Neuron (in vitro differentiated cells): ENCODE data around the gene RGS8.

Source experiments
- H2AFZ ChIP-seq: one replicate; pipeline ENCODE4 v1.6.1; 2013; ENCODE audit warnings: low read depth, mild to moderate bottlenecking, inconsistent platforms, low read length, moderate library complexity
- H3K27me3 ChIP-seq: one replicate; pipeline ENCODE4 v1.6.1; 2013; ENCODE audit warnings: low read length; ENCODE audit not compliant: insufficient read depth
- H3K36me3 ChIP-seq: one replicate; pipeline ENCODE4 v1.6.1; 2013; ENCODE audit warnings: low read length; ENCODE audit not compliant: insufficient read depth
- H3K4me1 ChIP-seq: one replicate; pipeline ENCODE4 v1.6.1; 2013; ENCODE audit warnings: low read length; ENCODE audit not compliant: insufficient read depth
- H3K4me3 ChIP-seq: 2 replicates; pipeline ENCODE4 v1.5.1; 2013; ENCODE audit warnings: mild to moderate bottlenecking, low read length, moderate library complexity
- H3K9me3 ChIP-seq: one replicate; pipeline ENCODE4 v1.6.1; 2013; ENCODE audit warnings: low read length

The RGS8 gene

DNA sequence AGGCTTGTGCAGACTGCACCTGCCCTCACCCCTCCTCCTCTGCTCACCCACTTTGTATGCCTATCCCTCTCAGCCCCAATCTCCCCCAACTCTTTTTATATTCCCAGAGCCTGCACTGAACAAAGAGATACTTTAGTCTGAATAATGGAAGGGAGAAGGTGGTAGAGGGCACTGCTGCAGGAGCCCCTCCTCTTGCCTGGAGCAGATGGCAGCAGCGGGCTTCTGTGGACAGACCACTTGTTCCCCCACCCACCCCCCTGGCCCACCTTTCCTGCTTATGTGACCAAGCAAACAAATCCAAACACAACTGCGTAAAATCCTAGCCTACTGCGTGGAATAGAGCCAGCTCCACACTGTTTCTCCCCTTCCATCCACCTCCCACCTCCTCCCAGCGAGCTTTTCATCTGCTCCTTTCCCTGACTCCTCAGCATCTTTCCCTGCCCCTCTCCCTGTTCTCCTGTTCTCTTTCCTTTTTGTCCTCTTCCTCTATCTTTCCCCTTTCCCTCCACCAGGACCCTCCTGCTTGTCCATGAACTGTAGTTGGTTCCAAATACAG is 27.5 kb downstream of the RGS8 start:
- Histone ChIP-seq H3K36me3 (no peaks in the 10 kb centered on the region), H2AFZ (no peak overlapping the region), H3K9me3 (no peaks in the 10 kb centered on the region), H3K4me3 (no peak overlapping the region), H3K27me3 (no peaks in the 10 kb centered on the region), H3K4me1 (peaks cover 16% of the 10 kb centered on the region)

GRCh38 chr1:182653986-182654385 is 30.4 kb downstream of the RGS8 start:
- Histone ChIP-seq H3K9me3 (no peaks in the 10 kb centered on the region), H3K4me1 (peaks cover 7% of the 10 kb centered on the region), H3K4me3 (no peak overlapping the region), H3K36me3 (no peaks in the 10 kb centered on the region), H2AFZ (no peak overlapping the region), H3K27me3 (no peaks in the 10 kb centered on the region)

GRCh38 chr1:182652933-182653332 is 31.5 kb downstream of the RGS8 start:
- peaks cover 7% of the 10 kb centered on the region for H3K4me1 ChIP-seq
- H2AFZ ChIP-seq = no peak overlapping the region
- H3K27me3 ChIP-seq = no peaks in the 10 kb centered on the region
- H3K4me3 ChIP-seq = no peak overlapping the region
- H3K36me3 ChIP-seq = no peaks in the 10 kb centered on the region
- H3K9me3 ChIP-seq = no peaks in the 10 kb centered on the region

DNA sequence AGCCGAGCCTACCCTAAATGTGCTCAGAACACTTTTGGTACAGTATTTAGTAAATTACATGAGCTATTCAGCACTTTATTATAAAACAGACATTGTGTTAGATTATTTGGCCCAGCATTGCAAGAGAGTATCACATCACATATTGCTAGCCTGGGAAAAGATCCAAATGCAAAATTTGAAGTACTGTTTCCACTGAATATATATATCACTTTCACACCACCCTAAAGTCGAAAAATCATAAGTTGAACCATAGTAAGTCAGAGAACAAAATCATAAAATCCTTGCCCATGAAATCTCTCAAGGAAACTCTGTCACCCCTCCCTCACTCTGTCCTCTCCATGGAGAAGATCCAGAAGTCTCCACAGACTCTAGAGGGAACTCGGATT is 33.1 kb downstream of the RGS8 start:
- Histone ChIP-seq H3K4me3 (no peak overlapping the region), H3K9me3 (no peaks in the 10 kb centered on the region), H3K4me1 (peaks cover 2% of the 10 kb centered on the region), H2AFZ (no peak overlapping the region), H3K36me3 (no peaks in the 10 kb centered on the region), H3K27me3 (no peaks in the 10 kb centered on the region)

DNA sequence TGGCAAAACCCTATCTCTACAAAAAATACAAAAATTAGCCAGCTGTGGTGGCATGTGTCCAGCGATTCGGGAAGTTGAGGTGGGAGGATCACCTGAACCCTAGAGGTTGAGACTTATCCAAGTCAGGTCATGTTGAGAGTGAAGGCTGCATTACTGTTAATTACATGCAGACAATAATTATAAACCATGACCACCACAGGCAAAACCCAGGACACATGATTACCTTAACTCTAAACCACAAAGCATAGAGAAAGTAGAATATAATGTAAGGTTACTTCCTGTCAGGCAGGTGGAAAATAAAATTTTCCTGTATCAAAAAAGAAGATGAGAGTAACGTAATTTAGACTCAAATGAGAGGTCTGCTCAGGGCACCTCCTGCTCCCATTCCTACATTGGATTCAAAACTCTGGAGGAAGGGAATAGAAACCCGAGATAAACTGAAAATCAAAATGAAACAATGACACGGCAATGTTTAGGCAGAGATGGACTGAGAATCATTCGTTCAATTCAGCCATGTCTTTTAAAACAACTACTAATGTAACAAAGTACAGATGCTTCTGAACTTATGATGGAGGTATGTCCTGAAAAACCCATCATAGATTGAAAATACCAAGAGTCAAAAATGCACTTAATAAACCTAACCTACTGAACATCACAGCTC is 33.6 kb downstream of the RGS8 start:
- no peak overlapping the region for H2AFZ ChIP-seq
- H3K9me3 ChIP-seq = no peaks in the 10 kb centered on the region
- no peak overlapping the region for H3K4me3 ChIP-seq
- no peaks in the 10 kb centered on the region for H3K36me3 ChIP-seq
- H3K4me1 ChIP-seq = no peaks in the 10 kb centered on the region
- no peaks in the 10 kb centered on the region for H3K27me3 ChIP-seq

DNA sequence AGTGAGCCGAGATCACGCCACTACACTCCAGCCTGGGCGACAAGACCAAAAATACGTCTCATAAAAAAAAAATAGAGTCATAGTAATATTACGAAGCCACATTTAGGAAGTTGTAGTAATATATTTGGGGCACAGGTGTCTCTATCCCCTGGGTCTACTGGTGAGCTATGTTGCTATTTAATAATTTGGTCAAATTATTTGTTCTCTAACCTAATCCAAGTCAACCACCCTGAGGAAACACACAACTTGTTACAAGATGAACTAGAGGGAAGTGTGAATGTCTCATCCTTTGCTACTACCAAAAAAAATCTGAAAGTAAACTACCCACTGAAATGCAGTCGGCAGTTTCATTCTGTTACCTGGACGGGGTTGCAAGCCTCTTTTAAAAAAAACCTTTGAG is 35.3 kb downstream of the RGS8 start:
- no peaks in the 10 kb centered on the region for H3K4me1 ChIP-seq
- H3K9me3 ChIP-seq = no peaks in the 10 kb centered on the region
- H3K27me3 ChIP-seq = no peaks in the 10 kb centered on the region
- no peak overlapping the region for H3K4me3 ChIP-seq
- H2AFZ ChIP-seq = no peak overlapping the region
- H3K36me3 ChIP-seq = no peaks in the 10 kb centered on the region

DNA sequence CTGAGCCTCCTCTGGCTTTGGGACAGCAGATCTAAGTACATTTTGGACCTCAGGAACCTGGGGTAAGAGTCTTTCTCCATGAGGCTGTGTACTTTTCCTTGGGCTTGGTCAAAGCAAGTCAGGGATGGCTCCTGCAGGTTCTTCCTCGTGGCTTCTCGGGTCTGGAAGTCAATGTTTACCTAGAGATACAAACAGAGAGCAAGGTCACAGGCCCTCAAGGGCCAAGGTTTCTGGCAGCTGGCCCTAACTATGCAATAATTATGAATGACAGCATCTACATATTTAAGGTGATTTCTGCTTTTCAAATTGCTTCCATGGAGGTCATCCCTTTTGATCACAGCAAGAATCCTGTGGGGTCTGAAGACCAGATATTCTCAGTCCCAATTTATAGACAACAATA is 37.6 kb downstream of the RGS8 start:
- no peak overlapping the region for H2AFZ ChIP-seq
- H3K36me3 ChIP-seq = no peaks in the 10 kb centered on the region
- no peaks in the 10 kb centered on the region for H3K4me1 ChIP-seq
- H3K9me3 ChIP-seq = peaks cover 2% of the 10 kb centered on the region
- no peak overlapping the region for H3K4me3 ChIP-seq
- H3K27me3 ChIP-seq = no peaks in the 10 kb centered on the region

DNA sequence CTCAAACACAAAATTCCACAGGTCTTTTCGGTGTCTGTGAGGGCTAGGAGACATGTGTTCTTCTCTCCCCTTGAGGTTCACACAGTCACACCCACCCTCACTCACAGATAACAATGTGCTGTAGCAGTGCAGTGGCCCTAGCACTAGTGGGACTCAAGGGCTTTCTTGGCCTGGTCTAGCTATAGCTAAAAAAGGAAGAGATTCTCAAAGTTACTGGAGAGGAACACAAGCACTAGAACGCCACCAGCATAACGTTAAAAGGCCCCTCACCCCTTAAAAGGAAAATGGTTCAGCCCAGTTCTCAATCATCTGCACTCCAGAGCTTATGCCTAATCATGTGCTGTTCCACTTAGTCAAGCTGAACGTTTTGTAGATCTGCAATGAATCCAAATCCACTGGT is 39.5 kb downstream of the RGS8 start:
- H3K27me3 ChIP-seq = no peaks in the 10 kb centered on the region
- no peaks in the 10 kb centered on the region for H3K36me3 ChIP-seq
- H2AFZ ChIP-seq = no peak overlapping the region
- no peak overlapping the region for H3K4me3 ChIP-seq
- no peaks in the 10 kb centered on the region for H3K4me1 ChIP-seq
- peaks cover 2% of the 10 kb centered on the region for H3K9me3 ChIP-seq

- Histone ChIP-seq H3K4me1 (no peaks in the 10 kb centered on the region), H2AFZ (no peak overlapping the region), H3K9me3 (peaks cover 2% of the 10 kb centered on the region), H3K4me3 (no peak overlapping the region), H3K27me3 (no peaks in the 10 kb centered on the region), H3K36me3 (no peaks in the 10 kb centered on the region)
Measured at GRCh38 chr1:182643699-182644098, 40.7 kb downstream of the RGS8 start.

GRCh38 chr1:182642461-182642860 is 41.9 kb downstream of the RGS8 start:
- no peaks in the 10 kb centered on the region for H3K36me3 ChIP-seq
- no peak overlapping the region for H3K4me3 ChIP-seq
- H3K27me3 ChIP-seq = no peaks in the 10 kb centered on the region
- H3K9me3 ChIP-seq = peaks cover 2% of the 10 kb centered on the region
- no peaks in the 10 kb centered on the region for H3K4me1 ChIP-seq
- H2AFZ ChIP-seq = no peak overlapping the region

- H2AFZ ChIP-seq = no peak overlapping the region
- H3K4me3 ChIP-seq = no peak overlapping the region
- peaks cover 2% of the 10 kb centered on the region for H3K9me3 ChIP-seq
- H3K27me3 ChIP-seq = no peaks in the 10 kb centered on the region
- no peaks in the 10 kb centered on the region for H3K4me1 ChIP-seq
- H3K36me3 ChIP-seq = no peaks in the 10 kb centered on the region
Measured at GRCh38 chr1:182641561-182641960, 42.8 kb downstream of the RGS8 start.

GRCh38 chr1:182639330-182639729 is 45.1 kb downstream of the RGS8 start:
- H3K9me3 ChIP-seq = peaks cover 2% of the 10 kb centered on the region
- no peak overlapping the region for H2AFZ ChIP-seq
- H3K36me3 ChIP-seq = no peaks in the 10 kb centered on the region
- peaks cover 10% of the 10 kb centered on the region for H3K4me1 ChIP-seq
- H3K4me3 ChIP-seq = no peak overlapping the region
- no peaks in the 10 kb centered on the region for H3K27me3 ChIP-seq

- Histone ChIP-seq H3K36me3 (no peaks in the 10 kb centered on the region), H3K4me3 (no peak overlapping the region), H3K9me3 (no peaks in the 10 kb centered on the region), H3K27me3 (no peaks in the 10 kb centered on the region), H3K4me1 (peaks cover 22% of the 10 kb centered on the region), H2AFZ (no peak overlapping the region)
Measured at GRCh38 chr1:182637769-182638168, 46.6 kb downstream of the RGS8 start.

DNA sequence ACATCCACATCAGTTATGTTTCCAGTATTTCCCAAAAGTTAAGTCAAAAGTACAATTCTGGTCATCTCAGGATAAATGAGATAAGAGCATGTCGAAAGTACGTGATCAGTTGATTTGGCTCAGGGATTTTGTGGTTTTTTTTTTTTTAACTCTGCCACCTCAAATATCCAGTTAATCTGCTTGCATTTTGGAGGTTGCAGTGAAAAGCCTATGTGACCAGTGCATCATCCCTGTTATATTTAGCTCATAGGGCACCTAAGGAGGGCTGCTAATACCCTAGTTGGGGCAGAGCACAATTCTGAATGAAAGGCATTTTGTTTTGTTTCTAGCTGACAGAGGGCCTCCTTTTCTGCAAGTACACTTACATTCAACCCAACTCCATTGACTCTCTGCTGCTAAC is 48.5 kb downstream of the RGS8 start:
- Histone ChIP-seq H3K27me3 (no peaks in the 10 kb centered on the region), H3K4me1 (peaks cover 22% of the 10 kb centered on the region), H3K36me3 (no peaks in the 10 kb centered on the region), H2AFZ (no peak overlapping the region), H3K9me3 (no peaks in the 10 kb centered on the region), H3K4me3 (no peak overlapping the region)
